Neural progenitor cell (in vitro differentiated cells): ENCODE results near the gene SIPA1.

Experiments used
- EZH2 ChIP-seq: fragments of 200-600 bp; sonication (generic); IDR thresholded peaks from 2 replicates; pipeline ENCODE4 v1.6.1; 2017; ENCODE audit warnings: antibody characterized with exemption, mild to moderate bottlenecking, moderate library complexity
- TF ChIP-seq, protein P1 (sequence below): fragments of 200-600 bp; sonication (generic); IDR thresholded peaks from 2 replicates; pipeline ENCODE4 v1.5.1; 2017; ENCODE audit warnings: antibody characterized with exemption, mild to moderate bottlenecking

DNA sequence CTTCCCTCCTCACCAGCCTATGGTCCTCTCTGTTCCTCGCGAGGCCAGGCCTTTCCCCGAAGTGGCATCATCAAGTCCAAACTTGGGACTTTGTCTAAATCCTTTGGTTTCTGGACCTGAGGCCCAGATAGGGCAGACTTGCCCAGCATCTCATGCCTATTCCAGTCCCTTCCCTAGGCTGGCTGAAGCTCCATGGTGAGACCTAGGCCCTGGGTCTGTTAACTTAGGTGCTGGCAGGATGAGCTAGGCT is 13.4 kb downstream of the SIPA1 start:
- TF ChIP-seq, protein P1, sequence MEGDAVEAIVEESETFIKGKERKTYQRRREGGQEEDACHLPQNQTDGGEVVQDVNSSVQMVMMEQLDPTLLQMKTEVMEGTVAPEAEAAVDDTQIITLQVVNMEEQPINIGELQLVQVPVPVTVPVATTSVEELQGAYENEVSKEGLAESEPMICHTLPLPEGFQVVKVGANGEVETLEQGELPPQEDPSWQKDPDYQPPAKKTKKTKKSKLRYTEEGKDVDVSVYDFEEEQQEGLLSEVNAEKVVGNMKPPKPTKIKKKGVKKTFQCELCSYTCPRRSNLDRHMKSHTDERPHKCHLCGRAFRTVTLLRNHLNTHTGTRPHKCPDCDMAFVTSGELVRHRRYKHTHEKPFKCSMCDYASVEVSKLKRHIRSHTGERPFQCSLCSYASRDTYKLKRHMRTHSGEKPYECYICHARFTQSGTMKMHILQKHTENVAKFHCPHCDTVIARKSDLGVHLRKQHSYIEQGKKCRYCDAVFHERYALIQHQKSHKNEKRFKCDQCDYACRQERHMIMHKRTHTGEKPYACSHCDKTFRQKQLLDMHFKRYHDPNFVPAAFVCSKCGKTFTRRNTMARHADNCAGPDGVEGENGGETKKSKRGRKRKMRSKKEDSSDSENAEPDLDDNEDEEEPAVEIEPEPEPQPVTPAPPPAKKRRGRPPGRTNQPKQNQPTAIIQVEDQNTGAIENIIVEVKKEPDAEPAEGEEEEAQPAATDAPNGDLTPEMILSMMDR, result no peak
- no peak for TF ChIP-seq EZH2
